DND-41 (cell line): Measurements from ENCODE around the gene ABLIM1.

Experiments
- ATAC-seq: fragments of 200-7000 bp; cut with Tn5 transposase; 3 replicates; pipeline ENCODE4 v1.9.1; 2021; ENCODE audit warnings: low read depth; ENCODE audit not compliant: insufficient read depth
- DNase-seq: peaks from one replicate; pipeline ENCODE4 v3.0.0-alpha.2; 2020
- H2AFZ ChIP-seq: 2 replicates; pipeline ENCODE4 v1.6.0; 2012; ENCODE audit warnings: low read depth, low read length
- H3K27ac ChIP-seq: 2 replicates; pipeline ENCODE4 v1.5.1; 2012; ENCODE audit warnings: low read length, inconsistent platforms
- H3K27me3 ChIP-seq: fragments of 200-600 bp; sonication (generic); 2 replicates; pipeline ENCODE4 v1.6.0; 2012; ENCODE audit warnings: low read length, mild to moderate bottlenecking, inconsistent platforms; ENCODE audit not compliant: insufficient read depth, poor library complexity
- H3K36me3 ChIP-seq: 2 replicates; pipeline ENCODE4 v1.5.1; 2012; ENCODE audit warnings: low read length, inconsistent platforms; ENCODE audit not compliant: insufficient read depth
- H3K4me1 ChIP-seq: 2 replicates; pipeline ENCODE4 v1.5.1; 2012; ENCODE audit warnings: mild to moderate bottlenecking, low read length; ENCODE audit not compliant: insufficient read depth
- H3K4me2 ChIP-seq: 2 replicates; pipeline ENCODE4 v1.6.0; 2012; ENCODE audit warnings: mild to moderate bottlenecking, moderate library complexity, low read length, inconsistent platforms; ENCODE audit not compliant: insufficient read depth
- H3K4me3 ChIP-seq, 2 experiments: fragments of 200-600 bp in 1 of 2; shearing (Covaris generic) in 1 of 2; 2 replicates each; pipeline ENCODE4 v1.5.1; 2012 to 2016; ENCODE audit warnings: inconsistent platforms in 2 of 2, low read length in 2 of 2, mild to moderate bottlenecking in 2 of 2, low read depth in 1 of 2, moderate library complexity in 1 of 2
- H3K79me2 ChIP-seq: 2 replicates; pipeline ENCODE4 v1.6.0; 2012; ENCODE audit warnings: low read length, inconsistent platforms; ENCODE audit not compliant: insufficient read depth
- H3K9ac ChIP-seq: 2 replicates; pipeline ENCODE4 v1.6.0; 2012; ENCODE audit warnings: low read depth, mild to moderate bottlenecking, inconsistent platforms, low read length, moderate library complexity
- H3K9me3 ChIP-seq: 2 replicates; pipeline ENCODE4 v1.5.1; 2012; ENCODE audit warnings: low read length, moderate library complexity, mild to moderate bottlenecking, inconsistent platforms; ENCODE audit not compliant: insufficient read depth, severe bottlenecking
- H4K20me1 ChIP-seq: 2 replicates; pipeline ENCODE4 v1.6.0; 2012; ENCODE audit warnings: low read length; ENCODE audit not compliant: insufficient read depth
- CTCF ChIP-seq: IDR thresholded peaks from 2 replicates; pipeline ENCODE4 v1.5.1; 2012; ENCODE audit warnings: borderline replicate concordance, low read length, moderate library complexity, mild to moderate bottlenecking; ENCODE audit not compliant: poor library complexity, severe bottlenecking; ENCODE audit errors: extremely low read depth
- EZH2 ChIP-seq: IDR thresholded peaks from 3 replicates; pipeline ENCODE4 v1.6.1; 2012; ENCODE audit warnings: borderline replicate concordance, low read depth, mild to moderate bottlenecking, moderate library complexity, low read length, inconsistent platforms; ENCODE audit not compliant: severe bottlenecking

Gene ABLIM1

GRCh38 chr10:114515298-114515914 is 142.7 kb downstream of the ABLIM1 start:
- H3K79me2 ChIP-seq: no peaks in the 10 kb centered on the region

GRCh38 chr10:114513381-114513792 is 144.7 kb downstream of the ABLIM1 start:
- DNase-seq: no peak
- H3K9ac ChIP-seq: no peak overlapping the region
- no peak overlapping the region for H2AFZ ChIP-seq
- no peaks in the 10 kb centered on the region for H3K4me1 ChIP-seq
- no peak overlapping the region for H3K4me2 ChIP-seq
- no peak overlapping the region for H3K27ac ChIP-seq
- peaks cover 31% of the 10 kb centered on the region for H3K27me3 ChIP-seq
- no peaks in the 10 kb centered on the region for H3K36me3 ChIP-seq
- no peak overlapping the region for H3K4me3 ChIP-seq
- no peaks in the 10 kb centered on the region for H3K9me3 ChIP-seq
- 0 out of 2 replicates have a peak, but pooled peaks cover 2% of the 10 kb centered on the region for H4K20me1 ChIP-seq
- H3K79me2 ChIP-seq: no peaks in the 10 kb centered on the region
- TF ChIP-seq CTCF (no peak), EZH2 (no peak)
- ATAC-seq: no peak

More at GRCh38 chr10:114515298-114515914, 142.7 kb downstream of the ABLIM1 start:
- Histone ChIP-seq H3K36me3 (no peaks in the 10 kb centered on the region), H3K27me3 (peaks cover 37% of the 10 kb centered on the region), H4K20me1 (no peaks in the 10 kb centered on the region), H3K27ac (no peak overlapping the region), H3K9me3 (no peaks in the 10 kb centered on the region), H3K4me2 (no peak overlapping the region), H3K4me1 (no peaks in the 10 kb centered on the region), H2AFZ (no peak overlapping the region), H3K9ac (no peak overlapping the region), H3K4me3 (no peak overlapping the region)
- no peak for ATAC-seq
- no peak for DNase-seq
- TF ChIP-seq EZH2 (no peak), CTCF (no peak)

- no peaks in the 10 kb centered on the region for H3K79me2 ChIP-seq
- no peak for ATAC-seq
Observed at GRCh38 chr10:114511881-114512280, 146.2 kb downstream of the ABLIM1 start.

More at GRCh38 chr10:114511881-114512280, 146.2 kb downstream of the ABLIM1 start:
- no peak for DNase-seq
- no peaks in the 10 kb centered on the region for H3K4me1 ChIP-seq
- H3K4me3 ChIP-seq: no peak overlapping the region
- no peaks in the 10 kb centered on the region for H3K36me3 ChIP-seq
- H3K9ac ChIP-seq: no peak overlapping the region
- no peak overlapping the region for H3K4me2 ChIP-seq
- H3K9me3 ChIP-seq: no peaks in the 10 kb centered on the region
- TF ChIP-seq EZH2 (no peak), CTCF (no peak)
- no peak overlapping the region for H3K27ac ChIP-seq
- no peak overlapping the region for H2AFZ ChIP-seq
- 0 out of 2 replicates have a peak, but pooled peaks cover 2% of the 10 kb centered on the region for H4K20me1 ChIP-seq
- H3K27me3 ChIP-seq: peaks cover 24% of the 10 kb centered on the region
